DMS114 treated with DMSO at 0.1 percent for 48 hours (cell line): ENCODE data around the gene DBP.
"Not testable (repeated sequence)": the region's sequence is repeated elsewhere in the genome, so short reads cannot be mapped to it uniquely, and the experiment has no call there.

Experiments
- DNase-seq: peaks from one replicate; lab custom pipeline; 2025; ENCODE audit not compliant: unreplicated experiment; lab: John Stamatoyannopoulos, UW

DBP gene

GRCh38 chr19:48636859-48637448, at the start of gene DBP:
Gene DBP (minus strand): TSS chr19:48637379. CDS start chr19:48636994, 385 bp downstream.
- no peak for DNase-seq

GRCh38 chr19:48686637-48687036, 49.5 kb upstream of the DBP start:
- DNase-seq, result not testable (repeated sequence)

- DNase-seq, result no peak
Observed at GRCh38 chr19:48686088-48686487, 48.9 kb upstream of the DBP start.

GRCh38 chr19:48685583-48685982, 48.4 kb upstream of the DBP start:
- no peak for DNase-seq

- peak; percentile 35 for DNase-seq
Observed at GRCh38 chr19:48683349-48683748, 46.2 kb upstream of the DBP start.

GRCh38 chr19:48681127-48681470, 43.9 kb upstream of the DBP start:
- no peak for DNase-seq

GRCh38 chr19:48680436-48681126, 43.4 kb upstream of the DBP start:
- DNase-seq, result no peak

GRCh38 chr19:48680006-48680405, 42.8 kb upstream of the DBP start:
- not testable (repeated sequence) for DNase-seq

GRCh38 chr19:48678201-48678600, 41.0 kb upstream of the DBP start:
- no peak for DNase-seq

GRCh38 chr19:48676887-48677286, 39.7 kb upstream of the DBP start:
- no peak for DNase-seq

- no peak for DNase-seq
Observed at GRCh38 chr19:48676487-48676886, 39.3 kb upstream of the DBP start.

GRCh38 chr19:48674921-48675824, 38.0 kb upstream of the DBP start:
- DNase-seq, result peak; percentile 67

- DNase-seq, result no peak
Observed at GRCh38 chr19:48674216-48674809, 37.1 kb upstream of the DBP start.

GRCh38 chr19:48673436-48674100, 36.4 kb upstream of the DBP start:
- no peak for DNase-seq

- no peak for DNase-seq
Observed at GRCh38 chr19:48672994-48673393, 35.8 kb upstream of the DBP start, which contains the start of gene NTN5. Gene NTN5 (minus strand): TSS chr19:48673017. CDS start chr19:48670986, 2,031 bp downstream.

- no peak for DNase-seq
Observed at GRCh38 chr19:48671446-48671995, 34.3 kb upstream of the DBP start.

- no peak for DNase-seq
Observed at GRCh38 chr19:48670699-48671445, 33.7 kb upstream of the DBP start.

- DNase-seq, result no peak
Observed at GRCh38 chr19:48669903-48670668, 32.9 kb upstream of the DBP start.

- no peak for DNase-seq
Observed at GRCh38 chr19:48668761-48669160, 31.6 kb upstream of the DBP start.
